Neural cell (in vitro differentiated cells): Measurements from ENCODE around the gene OR5D14.

Experiments
- CTCF ChIP-seq: fragments of 450-650 bp; IDR thresholded peaks from 2 replicates; pipeline ENCODE4 v1.5.1; 2014; ENCODE audit warnings: antibody characterized with exemption, mild to moderate bottlenecking, moderate library complexity; ENCODE audit not compliant: poor library complexity, severe bottlenecking
- EP300 ChIP-seq: fragments of 450-650 bp; conservative IDR thresholded peaks from 2 replicates; pipeline ENCODE4 v1.6.1; 2014; ENCODE audit warnings: antibody characterized with exemption, mild to moderate bottlenecking, moderate library complexity; ENCODE audit not compliant: poor library complexity, severe bottlenecking
- EZH2 ChIP-seq: fragments of 200-600, 300-800 bp; shearing (Covaris generic), sonication (generic); IDR thresholded peaks from 2 replicates; pipeline ENCODE4 v1.6.1; 2014; ENCODE audit warnings: antibody characterized with exemption, low read length, borderline replicate concordance, mild to moderate bottlenecking; ENCODE audit not compliant: insufficient read depth, poor library complexity, severe bottlenecking

- TF ChIP-seq CTCF (no peak), EP300 (no peak), EZH2 (no peak)
These were observed 3.8 kb upstream of the OR5D14 start for GRCh38 chr11:55791606-55792005.
